ENCODE results near the gene NTRK2. TPM values are rescaled to one million over a fixed set of nuclear protein-coding genes. Genes with fewer than 3 reads are reported as not detected.

The NTRK2 gene
- total and polyA plus RNA-seq, 2 experiments from 2014 or later, result 0.99 to 3.7 TPM

GRCh38 chr9:85016384-85017006 is 347.0 kb downstream of the NTRK2 start:
- Histone ChIP-seq H3K4me3 (no peak overlapping the region), H2AFZ (no peak overlapping the region), H3K79me2 (no peaks in the 10 kb centered on the region), H3K9me3 (ENCODE audit: low read depth) (no peaks in the 10 kb centered on the region), H3K27me3 (peaks cover 7% of the 10 kb centered on the region), H3K27ac (no peak overlapping the region), H3K4me2 (no peak overlapping the region), H3K4me1 (ENCODE audit: insufficient read depth) (no peaks in the 10 kb centered on the region), H3K36me3 (replicated peaks; ENCODE audit: insufficient read depth, low read depth) (no peaks in the 10 kb centered on the region), H3K9me2 (replicated peaks; ENCODE audit: insufficient read depth) (no peaks in the 10 kb centered on the region), H4K20me1 (ENCODE audit: insufficient read depth, poor library complexity, severe bottlenecking) (no peaks in the 10 kb centered on the region)
- TF ChIP-seq EZH2 (IDR thresholded peaks at IDR 0.05; ENCODE audit: borderline replicate concordance) (no peak), CTCF (IDR thresholded peaks at IDR 0.05; ENCODE audit: poor library complexity) (no peak), EZH2phosphoT487 (IDR thresholded peaks at IDR 0.05; ENCODE audit: low read depth, severe bottlenecking, unreplicated experiment) (no peak)
- 45% methylated on average over 3 of the region's 3 CpGs for WGBS (ENCODE audit: low lambda C conversion rate, missing lambda C conversion rate)
- DNase-seq (ENCODE audit: low spot score), result no peak

- H3K4me2 ChIP-seq, result no peak overlapping the region
- WGBS (ENCODE audit: low lambda C conversion rate, missing lambda C conversion rate), result 90% methylated on average over 2 of the region's 2 CpGs
- H3K9me3 ChIP-seq (ENCODE audit: low read depth), result no peaks in the 10 kb centered on the region
- H3K4me1 ChIP-seq (ENCODE audit: insufficient read depth), result no peaks in the 10 kb centered on the region
- no peak overlapping the region for H3K27ac ChIP-seq
- peaks cover 7% of the 10 kb centered on the region for H3K27me3 ChIP-seq
- H4K20me1 ChIP-seq (ENCODE audit: insufficient read depth, poor library complexity, severe bottlenecking), result no peaks in the 10 kb centered on the region
- H2AFZ ChIP-seq, result no peak overlapping the region
- H3K36me3 ChIP-seq (replicated peaks; ENCODE audit: insufficient read depth, low read depth), result no peaks in the 10 kb centered on the region
- no peak for TF ChIP-seq CTCF (IDR thresholded peaks at IDR 0.05; ENCODE audit: poor library complexity)
- TF ChIP-seq EZH2 (IDR thresholded peaks at IDR 0.05; ENCODE audit: borderline replicate concordance), result no peak
- no peak for TF ChIP-seq EZH2phosphoT487 (IDR thresholded peaks at IDR 0.05; ENCODE audit: low read depth, severe bottlenecking, unreplicated experiment)
- DNase-seq (ENCODE audit: low spot score), result no peak
- no peaks in the 10 kb centered on the region for H3K79me2 ChIP-seq
- no peaks in the 10 kb centered on the region for H3K9me2 ChIP-seq (replicated peaks; ENCODE audit: insufficient read depth)
- no peak overlapping the region for H3K4me3 ChIP-seq
Observed at GRCh38 chr9:85020791-85021190, 351.3 kb downstream of the NTRK2 start.

GRCh38 chr9:85021686-85022085 is 352.2 kb downstream of the NTRK2 start:
- 90% methylated on average over 4 of the region's 4 CpGs for WGBS (ENCODE audit: low lambda C conversion rate, missing lambda C conversion rate)

More at GRCh38 chr9:85021686-85022085, 352.2 kb downstream of the NTRK2 start:
- no peak for DNase-seq (ENCODE audit: low spot score)
- H2AFZ ChIP-seq, result no peak overlapping the region
- H3K27ac ChIP-seq, result no peak overlapping the region
- no peak overlapping the region for H3K4me2 ChIP-seq
- no peak overlapping the region for H3K4me3 ChIP-seq
- H3K9me3 ChIP-seq (ENCODE audit: low read depth), result no peaks in the 10 kb centered on the region
- no peaks in the 10 kb centered on the region for H3K9me2 ChIP-seq (replicated peaks; ENCODE audit: insufficient read depth)
- TF ChIP-seq CTCF (IDR thresholded peaks at IDR 0.05; ENCODE audit: poor library complexity) (no peak), EZH2 (IDR thresholded peaks at IDR 0.05; ENCODE audit: borderline replicate concordance) (no peak), EZH2phosphoT487 (IDR thresholded peaks at IDR 0.05; ENCODE audit: low read depth, severe bottlenecking, unreplicated experiment) (no peak)
- H3K4me1 ChIP-seq (ENCODE audit: insufficient read depth), result no peaks in the 10 kb centered on the region
- no peaks in the 10 kb centered on the region for H3K36me3 ChIP-seq (replicated peaks; ENCODE audit: insufficient read depth, low read depth)
- H4K20me1 ChIP-seq (ENCODE audit: insufficient read depth, poor library complexity, severe bottlenecking), result no peaks in the 10 kb centered on the region
- H3K27me3 ChIP-seq, result peaks cover 7% of the 10 kb centered on the region
- H3K79me2 ChIP-seq, result no peaks in the 10 kb centered on the region

All from hepatocyte (in vitro differentiated cells).